ENCODE measurements around the gene VEGFC.

VEGFC gene, protein sequence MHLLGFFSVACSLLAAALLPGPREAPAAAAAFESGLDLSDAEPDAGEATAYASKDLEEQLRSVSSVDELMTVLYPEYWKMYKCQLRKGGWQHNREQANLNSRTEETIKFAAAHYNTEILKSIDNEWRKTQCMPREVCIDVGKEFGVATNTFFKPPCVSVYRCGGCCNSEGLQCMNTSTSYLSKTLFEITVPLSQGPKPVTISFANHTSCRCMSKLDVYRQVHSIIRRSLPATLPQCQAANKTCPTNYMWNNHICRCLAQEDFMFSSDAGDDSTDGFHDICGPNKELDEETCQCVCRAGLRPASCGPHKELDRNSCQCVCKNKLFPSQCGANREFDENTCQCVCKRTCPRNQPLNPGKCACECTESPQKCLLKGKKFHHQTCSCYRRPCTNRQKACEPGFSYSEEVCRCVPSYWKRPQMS

DNA sequence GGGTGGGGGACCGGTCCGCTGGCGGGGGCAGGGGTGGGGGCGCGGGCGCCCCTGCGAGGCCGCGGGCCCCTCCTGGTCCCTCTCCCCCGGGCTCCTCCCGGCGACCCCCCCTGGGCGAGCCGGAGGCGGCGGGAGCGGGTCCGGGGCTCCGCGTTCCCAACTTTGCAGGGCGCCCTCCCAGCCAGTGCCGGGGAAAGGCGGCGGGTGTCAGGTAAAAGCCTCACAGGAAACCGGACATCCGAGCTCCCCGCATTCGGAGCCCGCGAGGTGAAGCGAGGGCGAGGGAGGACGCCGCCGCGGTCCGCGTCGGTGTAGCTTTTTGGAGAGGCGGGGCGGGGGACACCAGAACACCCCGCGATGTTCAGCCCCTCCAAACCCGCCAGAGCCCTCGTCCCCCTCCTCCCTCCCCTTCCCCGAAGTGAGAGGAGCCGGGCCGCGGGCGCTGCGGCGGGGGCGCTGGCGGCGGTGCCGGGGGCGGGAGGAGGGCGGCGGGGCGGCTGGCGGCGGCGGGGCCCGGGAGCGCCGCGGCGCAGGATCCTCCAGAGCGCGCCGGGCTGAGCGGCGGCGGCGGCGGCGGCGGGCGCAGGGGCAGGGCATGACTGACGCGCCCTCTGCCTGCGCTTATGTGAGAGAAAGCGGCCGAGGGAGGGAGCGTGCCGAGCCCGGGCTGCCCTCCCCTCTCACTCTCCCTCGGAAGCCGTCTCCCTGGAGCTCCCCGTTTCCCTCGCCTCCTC, at the start of gene VEGFC:
Gene VEGFC (minus strand): TSS at position 597 of the 734 bp plus-strand sequence. CDS start 611 bp downstream, outside the sequence.
- DNase-seq (ENCODE audit: low read depth), result no peak

DNA sequence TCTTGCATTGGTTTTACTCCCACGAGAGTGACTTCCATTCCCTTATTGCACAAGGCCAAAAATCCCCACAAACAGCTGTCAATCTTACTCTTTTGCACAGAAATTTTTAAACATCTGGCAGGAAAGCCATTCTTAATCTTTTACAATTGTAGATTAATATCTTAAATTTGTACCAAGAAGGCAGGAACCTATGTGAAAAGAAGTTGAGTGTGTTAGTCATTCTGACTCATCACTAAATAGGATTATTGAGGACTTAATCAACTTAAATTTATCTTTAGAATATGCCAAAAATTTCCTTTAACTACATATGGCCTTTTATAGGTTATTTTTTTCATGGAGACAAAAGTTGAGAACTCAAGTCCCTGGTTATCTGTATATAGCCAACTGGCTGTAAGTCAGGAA, 49.0 kb upstream of the VEGFC start:
- no peak for DNase-seq (ENCODE audit: low read depth)

DNA sequence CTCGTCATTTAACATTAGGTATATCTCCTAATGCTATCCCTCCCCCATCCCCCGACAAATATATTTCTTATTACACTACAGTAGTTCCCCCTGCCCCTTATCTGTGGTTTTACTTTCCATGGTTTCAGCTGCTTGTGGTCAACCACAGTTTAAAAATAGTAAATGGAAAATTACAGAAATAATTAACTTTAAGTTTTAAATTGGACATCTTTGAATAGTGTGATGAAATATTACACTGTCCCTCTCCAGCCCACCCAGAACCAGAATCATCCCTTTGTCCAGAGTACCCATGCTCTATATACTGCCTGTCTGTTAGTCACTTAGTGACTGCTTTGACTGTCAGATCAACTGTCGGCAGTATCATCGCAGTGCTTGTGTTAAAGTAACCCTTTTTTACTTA, 47.4 kb upstream of the VEGFC start:
- DNase-seq (ENCODE audit: low read depth), result no peak

DNA sequence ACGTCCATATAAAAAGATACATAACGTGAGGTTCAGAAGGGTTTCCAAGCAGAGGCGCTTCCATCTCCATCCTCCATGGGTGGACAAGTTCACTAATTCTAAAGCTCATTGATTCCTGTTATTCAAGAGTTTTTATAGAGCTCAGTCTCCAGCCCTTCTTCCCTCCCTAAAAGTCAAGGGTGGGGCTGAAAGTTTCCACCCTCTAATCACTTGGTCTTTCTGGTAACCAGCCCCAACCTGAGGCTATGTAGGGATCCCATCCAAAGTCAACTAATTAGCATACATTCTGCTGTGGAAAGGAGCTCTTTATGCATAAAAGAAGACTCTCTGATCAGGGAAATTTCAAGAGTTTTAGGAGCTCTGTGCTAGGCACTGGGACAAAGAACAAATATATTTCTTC, 46.9 kb upstream of the VEGFC start:
- no peak for DNase-seq (ENCODE audit: low read depth)

DNA sequence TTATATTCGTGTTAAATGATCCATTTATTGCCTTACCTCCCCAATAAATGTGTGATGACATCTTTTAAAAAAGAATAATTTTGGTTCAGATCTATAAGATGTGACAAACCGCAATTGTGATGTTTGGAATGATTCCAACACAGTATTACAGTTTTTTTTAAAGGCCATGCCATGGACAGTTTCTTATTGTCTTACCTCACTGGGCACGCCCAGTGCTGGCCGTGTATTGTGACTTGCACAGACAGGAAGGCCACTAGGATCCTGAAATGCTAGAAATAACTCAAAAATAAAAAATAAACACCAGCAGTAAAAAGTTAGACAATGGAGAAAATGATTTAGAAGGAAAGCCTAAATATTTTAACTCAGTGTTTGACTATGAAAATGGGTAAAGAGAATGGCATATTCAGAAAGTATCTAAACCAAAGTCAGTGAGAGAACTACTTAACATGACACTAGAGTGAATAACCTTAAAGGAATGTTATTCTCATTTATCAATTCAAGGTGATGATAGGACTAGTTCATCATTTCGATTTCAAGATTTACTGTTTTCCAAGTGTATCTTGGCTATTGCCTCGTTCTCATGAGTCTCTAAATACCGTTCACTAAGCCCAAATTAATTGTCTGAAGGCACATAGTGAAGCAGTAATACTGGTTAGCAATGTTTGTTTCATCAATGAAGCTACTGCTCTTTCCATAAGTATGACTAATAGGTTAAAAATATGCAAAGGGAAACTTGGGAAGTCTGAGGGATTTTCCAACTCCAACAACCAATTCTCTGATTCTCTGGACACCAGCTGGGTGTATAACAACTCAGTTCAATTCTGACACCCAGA, 46.1 kb upstream of the VEGFC start:
- no peak for DNase-seq (ENCODE audit: low read depth)

DNA sequence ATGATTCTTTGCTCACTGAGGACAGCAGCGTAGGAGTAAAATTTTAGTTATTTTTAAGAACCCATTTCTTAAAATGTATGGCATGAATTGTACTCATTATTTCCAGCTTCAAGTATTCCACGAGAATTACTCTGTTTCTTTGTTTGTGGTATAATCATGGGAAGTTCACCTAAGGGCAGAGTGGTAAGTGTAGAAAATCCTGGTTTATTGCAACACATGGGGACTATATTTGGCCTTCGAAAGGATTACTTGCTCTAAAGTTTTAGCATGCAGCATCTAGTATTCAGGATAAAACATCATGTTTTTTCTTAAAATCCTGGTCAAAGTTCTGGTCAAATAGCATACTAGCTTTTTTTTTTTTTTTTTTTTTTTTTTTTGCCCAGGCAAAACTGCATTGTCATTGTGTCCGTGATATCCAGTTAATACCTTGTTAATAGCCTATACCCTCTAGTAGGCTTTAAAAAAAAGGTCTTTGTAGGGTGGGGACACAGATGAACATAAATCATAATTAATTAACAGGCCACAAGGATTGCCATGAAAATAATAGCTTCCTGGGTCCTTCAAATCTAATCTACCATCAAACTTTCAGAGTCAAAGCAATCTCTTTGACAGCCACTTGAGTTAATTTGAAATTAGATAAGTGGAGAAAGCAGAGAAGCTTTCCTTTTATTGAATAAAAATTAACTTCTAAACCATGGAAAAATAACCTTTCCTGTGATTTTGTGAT, 44.6 kb upstream of the VEGFC start:
- no peak for DNase-seq (ENCODE audit: low read depth)

DNA sequence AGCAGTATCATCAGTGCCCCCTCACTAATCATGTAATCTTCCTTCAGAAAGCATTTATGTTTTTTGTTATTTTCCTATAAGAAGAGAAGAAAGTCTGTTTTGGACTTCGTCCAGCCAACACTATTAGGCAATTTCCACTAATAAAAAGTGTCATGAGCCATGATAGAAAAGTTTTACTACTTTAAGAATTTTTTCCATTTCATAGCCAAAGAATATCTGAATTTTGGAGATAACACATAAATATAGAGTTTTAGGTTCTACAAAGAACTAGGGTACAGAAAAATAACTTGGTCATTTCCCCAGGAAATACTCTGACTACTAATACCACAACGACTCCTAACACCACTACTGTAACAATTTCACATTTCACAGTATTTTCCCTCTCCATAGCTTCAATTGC, 41.8 kb upstream of the VEGFC start:
- no peak for DNase-seq (ENCODE audit: low read depth)

DNA sequence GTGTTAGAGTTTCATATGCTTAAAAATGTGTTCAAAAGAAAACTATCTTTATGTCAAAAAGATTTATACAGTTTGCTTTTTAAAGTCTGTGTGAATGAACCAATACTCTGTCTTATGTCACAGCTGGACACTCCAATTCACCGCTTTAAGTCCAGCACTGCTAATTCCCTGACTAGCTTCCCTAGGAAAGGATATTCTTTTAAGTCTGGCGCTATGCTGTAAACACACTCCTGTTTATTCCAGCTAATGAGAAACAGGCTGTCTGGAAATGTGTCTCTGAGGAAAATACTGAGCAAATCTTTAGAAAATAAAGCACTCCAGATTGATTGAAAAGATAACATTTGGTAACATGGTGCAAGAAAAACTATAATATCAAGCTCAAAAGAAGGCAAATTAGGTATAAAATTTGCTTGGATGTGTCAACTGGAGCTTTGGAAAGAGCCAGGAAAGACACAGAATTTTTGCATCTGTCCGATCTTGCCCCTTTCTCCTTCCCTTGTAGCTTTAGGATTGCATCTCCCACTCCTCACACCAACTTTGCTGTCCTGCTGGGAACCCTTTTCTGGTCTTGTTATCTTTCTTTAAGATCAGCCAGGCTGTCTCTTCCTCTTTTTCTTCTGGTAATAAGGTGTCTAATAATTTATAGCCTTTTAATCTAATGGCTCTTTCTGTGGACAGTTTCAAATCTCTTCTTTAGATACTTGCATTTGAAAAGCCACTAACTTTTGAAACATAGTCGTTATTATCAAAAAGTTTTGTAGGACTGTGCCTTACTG, 40.9 kb upstream of the VEGFC start:
- DNase-seq (ENCODE audit: low read depth), result no peak

DNA sequence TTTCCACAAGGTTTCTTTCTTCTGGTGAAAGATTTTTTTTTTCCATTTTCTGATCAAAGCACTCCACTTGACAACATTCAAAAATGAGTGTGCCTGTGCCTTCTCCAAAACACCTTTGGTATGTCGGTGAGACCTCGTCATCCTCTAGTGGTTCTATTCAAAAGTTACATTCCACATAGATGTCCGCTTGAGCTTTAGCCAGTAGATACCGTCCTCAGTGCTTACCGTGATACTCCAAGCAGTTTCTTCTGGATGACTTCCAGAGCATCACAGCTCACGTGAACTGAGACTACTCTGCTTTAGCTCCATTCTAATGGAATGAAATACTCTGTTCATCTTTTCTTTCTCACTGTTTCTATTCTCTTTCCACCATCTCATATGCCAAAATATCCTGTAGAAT, 38.2 kb upstream of the VEGFC start:
- DNase-seq (ENCODE audit: low read depth), result no peak

DNA sequence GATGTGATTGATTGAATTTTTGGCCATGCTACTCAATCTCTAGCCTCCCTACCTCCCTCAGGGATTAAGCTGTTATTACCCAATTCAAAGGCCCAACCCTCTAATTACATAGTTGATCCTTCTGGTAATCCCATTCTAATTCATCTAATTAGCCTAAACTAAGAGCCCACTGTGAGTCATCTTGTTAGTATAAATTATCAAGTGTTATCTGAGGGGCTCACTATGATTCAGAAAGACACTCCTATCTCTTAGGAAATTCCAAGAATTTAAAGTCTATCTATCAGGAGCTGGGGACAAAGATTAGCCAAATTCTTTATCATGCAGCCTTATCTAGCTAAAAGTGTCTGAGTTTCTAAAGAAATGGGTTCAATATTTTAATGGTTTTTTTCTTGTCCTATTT, 32.9 kb upstream of the VEGFC start:
- no peak for DNase-seq (ENCODE audit: low read depth)

DNA sequence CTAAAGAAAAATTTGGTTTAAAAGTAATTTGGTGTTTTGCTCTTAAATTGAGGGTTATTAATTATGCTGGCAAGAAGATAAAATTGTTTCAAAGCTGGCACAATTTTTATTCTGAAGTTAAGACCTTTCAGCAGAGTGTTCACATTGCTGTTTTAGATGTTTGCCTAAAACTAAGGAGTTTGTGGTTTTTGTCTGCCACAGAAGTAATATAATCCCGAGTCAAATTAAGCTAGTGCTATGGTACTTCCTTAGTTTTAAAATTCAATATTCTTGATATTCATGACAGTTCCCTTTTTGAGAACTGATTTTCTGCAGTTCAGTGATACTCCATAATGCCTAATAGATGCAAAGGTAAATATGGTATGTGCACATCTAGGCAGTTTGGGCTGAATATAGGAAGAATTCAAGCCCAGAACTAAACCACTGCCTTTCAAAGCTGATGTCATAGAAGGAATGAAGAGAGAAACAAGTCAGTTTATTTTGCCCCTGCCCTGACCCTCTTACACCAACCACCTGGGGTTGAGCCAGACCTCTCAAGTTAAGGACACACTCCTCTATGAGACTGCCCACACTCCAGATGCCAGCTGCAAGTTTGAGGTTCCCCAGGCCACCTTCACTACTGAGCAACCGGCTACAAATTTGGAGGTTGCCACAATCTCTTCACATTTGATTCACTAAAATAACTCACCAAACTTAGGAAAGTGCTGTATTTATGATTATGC, 32.1 kb upstream of the VEGFC start:
- no peak for DNase-seq (ENCODE audit: low read depth)

DNA sequence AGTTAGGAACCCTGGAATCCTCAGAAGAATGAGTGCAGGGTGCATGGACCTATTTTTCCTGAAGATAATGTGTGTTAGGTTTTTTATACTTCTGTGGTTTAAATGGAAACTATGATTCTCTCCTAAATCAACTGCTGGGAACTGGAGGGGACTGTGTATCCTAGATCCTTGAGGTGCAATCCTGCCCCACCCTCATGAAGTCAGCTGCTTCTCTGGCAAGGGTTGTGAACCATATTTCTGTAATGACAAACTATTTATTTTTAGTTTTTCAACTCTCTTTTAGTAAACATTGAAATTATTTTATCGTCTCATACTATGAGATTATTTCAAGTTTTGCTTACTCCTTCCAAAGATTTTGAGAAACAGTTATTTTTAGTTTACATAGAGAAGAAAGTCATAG, 25.8 kb upstream of the VEGFC start:
- DNase-seq (ENCODE audit: low read depth), result no peak

DNA sequence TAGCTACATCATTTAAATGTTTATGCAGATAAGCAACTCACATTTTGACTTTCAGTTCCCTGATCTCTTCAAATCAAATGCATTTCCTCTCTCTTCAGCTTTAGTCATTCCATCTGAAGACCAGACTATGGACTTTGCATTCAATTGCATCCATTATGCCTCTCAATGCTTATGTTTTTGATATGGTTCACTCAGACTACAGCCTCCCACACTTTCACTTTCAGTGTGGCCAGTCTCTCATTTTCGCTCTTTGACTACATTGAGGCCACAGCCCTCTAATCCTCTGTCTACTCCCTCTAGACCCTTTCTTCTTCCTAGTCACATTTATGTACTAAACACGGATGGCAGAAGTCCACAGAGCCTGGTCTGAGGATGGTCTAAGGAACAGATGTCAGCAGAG, 24.5 kb upstream of the VEGFC start:
- DNase-seq (ENCODE audit: low read depth), result no peak

DNA sequence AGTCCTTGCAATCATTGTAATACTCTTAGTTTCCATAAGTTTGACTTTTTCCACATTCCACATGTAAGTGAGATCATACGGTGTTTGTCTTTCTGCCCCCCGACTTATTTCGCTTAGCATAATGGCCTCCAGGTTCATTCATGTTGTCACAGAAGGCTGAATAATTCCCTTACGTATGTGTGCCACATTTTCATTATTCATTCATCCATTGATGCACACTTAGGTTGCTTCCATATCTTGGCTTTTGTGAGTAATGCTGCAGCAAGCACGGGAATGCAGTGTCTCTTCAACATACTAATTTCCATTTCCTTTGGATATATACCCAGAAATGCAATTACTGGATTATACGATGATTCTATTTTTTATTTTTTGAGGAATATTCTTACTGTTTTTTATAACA, 22.0 kb upstream of the VEGFC start:
- DNase-seq (ENCODE audit: low read depth), result no peak

DNA sequence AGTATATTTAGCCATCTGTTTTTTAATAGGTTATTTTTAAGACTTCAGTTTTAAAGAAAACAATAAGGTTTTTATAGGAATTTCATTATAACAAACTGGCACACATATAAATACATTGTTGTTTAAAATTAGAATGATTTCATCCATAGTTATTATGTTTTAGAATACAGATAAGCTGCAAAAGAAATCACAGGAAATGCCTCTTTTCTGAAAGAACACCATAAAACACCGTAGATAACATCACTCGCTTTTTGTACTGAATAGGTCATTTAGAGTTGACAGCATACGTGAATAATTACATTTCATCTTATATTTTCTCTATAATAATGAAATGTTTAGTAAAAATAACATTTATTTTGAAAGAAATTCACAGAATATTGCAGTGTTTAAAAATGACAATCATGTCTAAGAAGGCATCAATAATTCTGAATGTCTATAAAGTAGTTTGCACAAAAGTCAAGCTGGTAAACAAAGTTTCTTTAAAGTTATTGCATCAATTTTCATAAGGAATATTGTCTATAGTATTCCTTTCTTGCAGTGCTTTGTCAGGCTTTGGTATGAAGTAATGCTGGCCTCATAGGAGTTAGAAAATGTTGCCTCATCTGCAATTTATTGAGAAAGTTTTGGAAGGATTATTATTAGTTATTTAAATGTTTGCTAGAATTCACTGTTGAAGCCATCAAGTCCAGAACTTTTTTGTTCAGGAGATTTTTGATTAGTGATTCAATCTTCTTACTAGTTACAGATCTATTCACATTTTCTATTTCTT, 17.9 kb upstream of the VEGFC start:
- DNase-seq (ENCODE audit: low read depth), result no peak

DNA sequence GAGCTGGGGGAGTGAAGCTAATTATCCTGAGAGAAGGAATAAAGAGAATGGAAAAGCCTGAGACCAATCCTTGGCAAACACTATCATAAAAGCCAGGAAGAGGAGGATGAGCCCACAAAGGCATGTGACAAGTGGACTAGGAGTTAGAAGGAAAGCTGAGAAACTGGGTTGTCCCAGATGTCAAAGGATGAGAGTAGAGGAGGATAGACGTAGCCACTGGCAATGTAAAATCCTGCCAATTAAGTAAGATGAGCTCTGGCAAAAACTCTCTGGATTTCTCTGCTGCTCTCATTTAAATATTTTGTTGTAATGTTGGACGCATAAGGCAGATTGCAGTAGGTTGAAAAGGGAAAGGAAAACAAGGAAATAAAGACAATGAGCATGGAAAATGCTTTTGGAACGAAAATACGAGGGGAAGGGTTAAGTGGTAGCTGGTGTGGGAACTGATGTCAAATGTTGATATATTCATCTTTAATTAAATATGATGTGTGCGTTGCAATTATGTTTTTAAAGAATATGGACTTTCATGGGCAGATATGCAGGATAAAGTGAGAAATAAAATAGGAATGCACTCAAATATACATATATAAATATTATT, 14.2 kb upstream of the VEGFC start:
- no peak for DNase-seq (ENCODE audit: low read depth)

DNA sequence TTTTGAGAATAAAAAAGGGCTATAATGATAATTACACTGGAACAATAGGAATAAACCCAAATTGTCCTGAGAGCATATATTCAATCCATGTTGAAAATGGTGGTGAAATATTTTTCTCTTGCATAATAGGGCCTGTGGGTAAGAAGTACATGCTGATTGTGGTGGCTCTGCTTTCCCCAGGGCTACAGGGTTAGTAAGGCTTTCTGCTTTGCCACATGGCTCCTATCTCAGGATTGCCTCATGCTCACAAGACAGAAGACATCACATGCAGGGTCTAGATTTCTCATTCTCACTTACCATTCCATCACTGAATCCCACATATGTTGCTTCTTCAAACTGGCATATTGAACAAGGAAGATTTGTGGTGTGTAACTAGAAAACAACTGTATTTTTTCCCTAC, 12.4 kb upstream of the VEGFC start:
- no peak for DNase-seq (ENCODE audit: low read depth)

DNA sequence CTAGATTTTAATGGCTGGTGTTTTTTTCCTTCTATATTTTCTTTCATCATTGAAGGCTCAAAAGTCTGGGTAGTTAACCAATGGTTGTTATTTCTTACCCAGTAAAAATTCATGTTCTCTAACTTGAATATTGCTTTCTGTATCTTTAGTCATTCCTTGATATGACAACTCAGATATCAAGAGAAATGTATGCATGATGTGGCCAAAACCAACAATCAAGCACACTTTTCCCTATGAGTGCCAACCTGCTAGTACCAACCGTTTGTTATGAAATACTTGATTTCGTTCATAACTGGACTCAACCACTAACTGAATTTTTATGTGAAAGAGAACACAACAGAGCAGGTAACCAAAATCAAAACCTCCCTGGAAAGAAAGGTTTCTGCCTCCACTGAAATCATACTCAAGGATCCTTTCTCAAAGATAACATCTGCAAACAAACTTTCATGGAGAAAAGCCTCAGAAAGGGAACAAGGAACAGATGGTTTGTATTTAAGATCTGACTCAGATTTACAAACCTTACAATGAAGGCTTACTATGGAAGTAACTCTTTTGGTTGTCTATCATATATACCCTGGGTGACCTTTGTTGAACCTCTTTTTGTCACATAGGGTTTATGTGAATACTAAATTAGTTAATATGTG, 8.3 kb upstream of the VEGFC start:
- DNase-seq (ENCODE audit: low read depth), result no peak

DNA sequence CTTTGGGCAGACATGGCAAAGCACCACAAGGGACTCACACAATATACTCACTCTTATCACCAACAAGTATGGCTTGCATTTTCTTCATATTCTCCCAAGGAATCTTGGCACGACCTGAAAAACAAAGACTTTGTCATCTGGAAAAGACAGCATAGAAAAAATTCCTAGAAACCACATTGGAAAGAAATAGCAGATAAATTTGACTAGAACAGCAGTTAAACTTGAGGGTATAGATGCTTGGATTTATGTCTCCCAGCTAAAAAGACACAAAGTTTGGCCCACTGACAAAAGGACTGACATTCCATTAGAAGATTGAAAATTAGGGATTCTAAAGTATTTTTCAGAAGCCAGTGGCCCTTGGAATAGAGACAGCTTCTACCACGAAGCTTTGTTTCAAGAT, 6.9 kb upstream of the VEGFC start:
- DNase-seq (ENCODE audit: low read depth), result no peak

Data from activated T-helper 1 cell treated with Interleukin-2 at 50 U/mL for 16 hours (primary cell).